HUES64 (cell line): Measurements from ENCODE around the gene TACR1.

Experiments used
- H3K27ac ChIP-seq: 2 replicates; pipeline ENCODE4 v1.7.0; 2013; ENCODE audit warnings: low read depth, low read length, inconsistent platforms
- H3K27me3 ChIP-seq: 2 replicates; pipeline ENCODE4 v1.6.1; 2013; ENCODE audit warnings: mild to moderate bottlenecking, low read length; ENCODE audit not compliant: insufficient read depth
- H3K36me3 ChIP-seq: 2 replicates; pipeline ENCODE4 v1.6.1; 2013; ENCODE audit warnings: mild to moderate bottlenecking, low read length; ENCODE audit not compliant: insufficient read depth
- H3K4me1 ChIP-seq: 2 replicates; pipeline ENCODE4 v1.6.1; 2013; ENCODE audit warnings: mild to moderate bottlenecking, low read length, moderate library complexity; ENCODE audit not compliant: insufficient read depth
- H3K4me3 ChIP-seq: 2 replicates; pipeline ENCODE4 v1.5.1; 2013; ENCODE audit warnings: mild to moderate bottlenecking, low read length, moderate library complexity
- H3K9ac ChIP-seq: 2 replicates; pipeline ENCODE4 v1.6.1; 2013; ENCODE audit warnings: mild to moderate bottlenecking, low read depth, low read length
- H3K9me3 ChIP-seq: 2 replicates; pipeline ENCODE4 v1.6.1; 2013; ENCODE audit warnings: low read depth, low read length; ENCODE audit not compliant: insufficient read depth
- WGBS: fragments of 150-250, 120-280 bp; methylation state at CpG from one replicate; pipeline ENCODE4 v1.1.7; 2013; ENCODE audit warnings: missing lambda C conversion rate; 5-methylcytosine and 5-hydroxymethylcytosine counted together

TACR1 gene

GRCh38 chr2:75100801-75101151 is 98.5 kb downstream of the TACR1 start:
- Histone ChIP-seq H3K27ac (no peak overlapping the region), H3K9ac (no peak overlapping the region), H3K27me3 (no peaks in the 10 kb centered on the region), H3K9me3 (peaks cover 7% of the 10 kb centered on the region), H3K4me3 (no peak overlapping the region), H3K36me3 (no peaks in the 10 kb centered on the region), H3K4me1 (no peaks in the 10 kb centered on the region)
- 96% methylated on average over 1 of the region's 1 CpG for WGBS

GRCh38 chr2:75100011-75100800 is 99.1 kb downstream of the TACR1 start:
- Histone ChIP-seq H3K9ac (no peak overlapping the region), H3K36me3 (no peaks in the 10 kb centered on the region), H3K27me3 (no peaks in the 10 kb centered on the region), H3K9me3 (peaks cover 7% of the 10 kb centered on the region), H3K4me3 (no peak overlapping the region), H3K4me1 (no peaks in the 10 kb centered on the region), H3K27ac (no peak overlapping the region)
- WGBS, result 100% methylated on average over 3 of the region's 3 CpGs

GRCh38 chr2:75099521-75099922 is 99.8 kb downstream of the TACR1 start:
- Histone ChIP-seq H3K9me3 (peaks cover 7% of the 10 kb centered on the region), H3K27ac (no peak overlapping the region), H3K9ac (no peak overlapping the region), H3K4me1 (no peaks in the 10 kb centered on the region), H3K36me3 (no peaks in the 10 kb centered on the region), H3K27me3 (no peaks in the 10 kb centered on the region), H3K4me3 (no peak overlapping the region)
- 88% methylated on average over 4 of the region's 4 CpGs for WGBS

- WGBS, result 52% methylated on average over 2 of the region's 2 CpGs
- H3K9me3 ChIP-seq, result peaks cover 7% of the 10 kb centered on the region
- no peaks in the 10 kb centered on the region for H3K27me3 ChIP-seq
- no peaks in the 10 kb centered on the region for H3K36me3 ChIP-seq
- no peaks in the 10 kb centered on the region for H3K4me1 ChIP-seq
- no peak overlapping the region for H3K4me3 ChIP-seq
- H3K27ac ChIP-seq, result no peak overlapping the region
- no peak overlapping the region for H3K9ac ChIP-seq
These were observed 100.5 kb downstream of the TACR1 start for GRCh38 chr2:75098856-75099255.

GRCh38 chr2:75097831-75098230 is 101.5 kb downstream of the TACR1 start:
- H3K27ac ChIP-seq, result no peak overlapping the region
- no peak overlapping the region for H3K9ac ChIP-seq
- no peak overlapping the region for H3K4me3 ChIP-seq
- WGBS, result no CpG with 5 or more reads among the region's 1 CpG
- no peaks in the 10 kb centered on the region for H3K36me3 ChIP-seq
- H3K9me3 ChIP-seq, result peaks cover 7% of the 10 kb centered on the region
- no peaks in the 10 kb centered on the region for H3K27me3 ChIP-seq
- no peaks in the 10 kb centered on the region for H3K4me1 ChIP-seq

- 83% methylated on average over 1 of the region's 1 CpG for WGBS
- no peaks in the 10 kb centered on the region for H3K36me3 ChIP-seq
- H3K27me3 ChIP-seq, result no peaks in the 10 kb centered on the region
- no peaks in the 10 kb centered on the region for H3K9me3 ChIP-seq
- no peak overlapping the region for H3K27ac ChIP-seq
- no peak overlapping the region for H3K4me3 ChIP-seq
- no peaks in the 10 kb centered on the region; the same call in 1 of the 2 replicates for H3K4me1 ChIP-seq
- no peak overlapping the region for H3K9ac ChIP-seq
These were observed 104.9 kb downstream of the TACR1 start for GRCh38 chr2:75094405-75094804.

GRCh38 chr2:75090770-75091515 is 108.4 kb downstream of the TACR1 start:
- WGBS, result 89% methylated on average over 3 of the region's 5 CpGs
- no peaks in the 10 kb centered on the region for H3K36me3 ChIP-seq
- no peak overlapping the region for H3K27ac ChIP-seq
- no peak overlapping the region for H3K4me3 ChIP-seq
- H3K4me1 ChIP-seq, result no peaks in the 10 kb centered on the region; the same call in 1 of the 2 replicates
- no peaks in the 10 kb centered on the region for H3K9me3 ChIP-seq
- no peak overlapping the region for H3K9ac ChIP-seq
- no peaks in the 10 kb centered on the region for H3K27me3 ChIP-seq

- no peak overlapping the region for H3K9ac ChIP-seq
- no peaks in the 10 kb centered on the region for H3K36me3 ChIP-seq
- H3K27me3 ChIP-seq, result no peaks in the 10 kb centered on the region
- no peaks in the 10 kb centered on the region; the same call in 1 of the 2 replicates for H3K4me1 ChIP-seq
- WGBS, result 95% methylated on average over 3 of the region's 3 CpGs
- H3K9me3 ChIP-seq, result no peaks in the 10 kb centered on the region
- no peak overlapping the region for H3K27ac ChIP-seq
- H3K4me3 ChIP-seq, result no peak overlapping the region
These were observed 109.8 kb downstream of the TACR1 start for GRCh38 chr2:75089471-75089870.

GRCh38 chr2:75088791-75089190 is 110.5 kb downstream of the TACR1 start:
- no peak overlapping the region for H3K27ac ChIP-seq
- WGBS, result 84% methylated on average over 3 of the region's 3 CpGs
- no peaks in the 10 kb centered on the region for H3K9me3 ChIP-seq
- no peaks in the 10 kb centered on the region for H3K27me3 ChIP-seq
- H3K4me1 ChIP-seq, result no peaks in the 10 kb centered on the region; the same call in 1 of the 2 replicates
- no peaks in the 10 kb centered on the region for H3K36me3 ChIP-seq
- no peak overlapping the region for H3K4me3 ChIP-seq
- no peak overlapping the region for H3K9ac ChIP-seq

GRCh38 chr2:75087736-75088135 is 111.6 kb downstream of the TACR1 start:
- Histone ChIP-seq H3K9me3 (no peaks in the 10 kb centered on the region), H3K9ac (no peak overlapping the region), H3K4me3 (no peak overlapping the region), H3K4me1 (no peaks in the 10 kb centered on the region; the same call in 1 of the 2 replicates), H3K36me3 (no peaks in the 10 kb centered on the region), H3K27me3 (no peaks in the 10 kb centered on the region), H3K27ac (no peak overlapping the region)
- WGBS, result 95% methylated on average over 2 of the region's 2 CpGs

- no peak overlapping the region for H3K4me3 ChIP-seq
- no peaks in the 10 kb centered on the region for H3K27me3 ChIP-seq
- H3K9me3 ChIP-seq, result no peaks in the 10 kb centered on the region
- no peak overlapping the region for H3K27ac ChIP-seq
- H3K36me3 ChIP-seq, result no peaks in the 10 kb centered on the region
- no peak overlapping the region for H3K9ac ChIP-seq
- peaks cover 13% of the 10 kb centered on the region for H3K4me1 ChIP-seq
- WGBS, result 48% methylated on average over 1 of the region's 1 CpG
These were observed 119.7 kb downstream of the TACR1 start for GRCh38 chr2:75079575-75079974.
